ENCODE data around the gene KCTD20. TPM values are rescaled to one million over a fixed set of nuclear protein-coding genes. Genes with fewer than 3 reads are reported as not detected.

KCTD20 gene
- total RNA-seq, 4 donors from 2014 or later = 32.4 to 55.3 (median 37.2) TPM

DNA sequence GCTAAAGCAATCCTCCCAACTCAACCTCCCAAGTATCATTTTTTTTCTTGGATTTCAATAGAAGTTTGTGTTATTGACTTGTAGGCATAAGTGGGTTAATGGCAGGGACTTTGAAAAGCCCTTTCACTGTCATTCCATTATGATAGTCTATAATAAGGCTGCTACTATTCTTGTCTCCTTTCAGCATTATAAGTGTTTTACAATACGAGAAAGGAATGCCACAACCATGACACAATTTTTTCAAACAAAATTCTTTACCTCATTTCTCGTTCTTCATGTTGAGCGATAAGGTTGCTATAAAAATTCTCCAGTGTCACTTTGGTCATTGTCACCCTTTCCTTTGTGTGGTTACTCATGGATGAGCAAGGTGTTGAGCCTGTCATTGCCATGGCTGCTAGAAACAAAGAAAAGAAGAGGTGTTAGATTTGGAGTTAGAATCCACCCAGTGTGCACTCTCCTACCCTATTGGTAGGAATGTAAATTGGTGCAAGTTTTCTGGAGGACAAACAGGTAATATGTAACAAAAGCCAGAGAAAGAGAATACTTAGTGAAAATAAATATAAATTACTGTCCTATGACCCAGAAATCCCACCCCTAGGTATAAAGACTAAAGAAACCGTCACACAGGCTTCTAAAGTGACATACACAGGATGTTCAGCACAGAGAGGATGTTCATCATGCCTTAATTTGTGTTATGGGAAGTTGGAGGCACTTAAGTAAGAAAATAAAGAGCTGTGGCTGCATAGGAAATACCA, 97.2 kb downstream of the KCTD20 start:
- no peak overlapping the region for H3K4me3 ChIP-seq (replicated peaks in 1 of 3)
- H3K4me1 ChIP-seq = peaks cover 8 to 16% of the 10 kb centered on the region in 2 donors
- no peak for DNase-seq
- TF ChIP-seq POLR2A (IDR thresholded peaks at IDR 0.05) = no peak
- TF ChIP-seq, protein P1, sequence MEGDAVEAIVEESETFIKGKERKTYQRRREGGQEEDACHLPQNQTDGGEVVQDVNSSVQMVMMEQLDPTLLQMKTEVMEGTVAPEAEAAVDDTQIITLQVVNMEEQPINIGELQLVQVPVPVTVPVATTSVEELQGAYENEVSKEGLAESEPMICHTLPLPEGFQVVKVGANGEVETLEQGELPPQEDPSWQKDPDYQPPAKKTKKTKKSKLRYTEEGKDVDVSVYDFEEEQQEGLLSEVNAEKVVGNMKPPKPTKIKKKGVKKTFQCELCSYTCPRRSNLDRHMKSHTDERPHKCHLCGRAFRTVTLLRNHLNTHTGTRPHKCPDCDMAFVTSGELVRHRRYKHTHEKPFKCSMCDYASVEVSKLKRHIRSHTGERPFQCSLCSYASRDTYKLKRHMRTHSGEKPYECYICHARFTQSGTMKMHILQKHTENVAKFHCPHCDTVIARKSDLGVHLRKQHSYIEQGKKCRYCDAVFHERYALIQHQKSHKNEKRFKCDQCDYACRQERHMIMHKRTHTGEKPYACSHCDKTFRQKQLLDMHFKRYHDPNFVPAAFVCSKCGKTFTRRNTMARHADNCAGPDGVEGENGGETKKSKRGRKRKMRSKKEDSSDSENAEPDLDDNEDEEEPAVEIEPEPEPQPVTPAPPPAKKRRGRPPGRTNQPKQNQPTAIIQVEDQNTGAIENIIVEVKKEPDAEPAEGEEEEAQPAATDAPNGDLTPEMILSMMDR (IDR thresholded peaks at IDR 0.05) = no peak
- no peak overlapping the region for H3K27ac ChIP-seq
- 96% methylated on average over 4 of the region's 4 CpGs for WGBS, 2 donors
- peaks cover 0 to 11% of the 10 kb centered on the region in 2 donors for H3K36me3 ChIP-seq
- H3K9me3 ChIP-seq = no peaks in the 10 kb centered on the region
- intact Hi-C loops (cut with DNase I) = loop anchor here (10.0 kb wide), 1 partner anchor 105 kb away; no protein-coding TSS in a partner anchor
- H3K27me3 ChIP-seq = no peaks in the 10 kb centered on the region

Small RNA genes lying within 50 kb of the gene (small RNA-seq; reads per million reads assigned to genes)
- not detected for gene RN7SL502P

Other genes with a start within 250 kb of the KCTD20 start
- 10 to 100 TPM; 21.5 to 55.1 (median 35.3) TPM for gene BRPF3, start 246.3 kb upstream of the KCTD20 start, total RNA-seq
- gene PNPLA1, start 172.9 kb upstream of the KCTD20 start, total RNA-seq = under 1 TPM in 1 of 4 donors, not detected in 3; 0.11 TPM
- gene BNIP5, start 106.1 kb upstream of the KCTD20 start, total RNA-seq = not detected
- 1 to 10 TPM in 1 of 4 donors, not detected in 3; 1.4 TPM for gene ETV7, start 55.3 kb upstream of the KCTD20 start, total RNA-seq
- gene PXT1, start 146 bp upstream of the KCTD20 start, total RNA-seq = not detected
- 10 to 100 TPM; 11.9 to 21.9 (median 14.1) TPM for gene STK38, start 104.5 kb downstream of the KCTD20 start, total RNA-seq
- gene SRSF3, start 151.4 kb downstream of the KCTD20 start, total RNA-seq = 100 to 1,000 TPM; 120 to 287 (median 144) TPM
- 10 to 100 TPM; 41.0 to 64.5 (median 61.8) TPM for gene CDKN1A, start 235.7 kb downstream of the KCTD20 start, total RNA-seq

All from thyroid gland (tissue), 4 donors.